ENCODE results near the gene LDB2.
"Not testable (repeated sequence)": the region's sequence is repeated elsewhere in the genome, so short reads cannot be mapped to it uniquely, and the experiment has no call there.

LDB2 gene

DNA sequence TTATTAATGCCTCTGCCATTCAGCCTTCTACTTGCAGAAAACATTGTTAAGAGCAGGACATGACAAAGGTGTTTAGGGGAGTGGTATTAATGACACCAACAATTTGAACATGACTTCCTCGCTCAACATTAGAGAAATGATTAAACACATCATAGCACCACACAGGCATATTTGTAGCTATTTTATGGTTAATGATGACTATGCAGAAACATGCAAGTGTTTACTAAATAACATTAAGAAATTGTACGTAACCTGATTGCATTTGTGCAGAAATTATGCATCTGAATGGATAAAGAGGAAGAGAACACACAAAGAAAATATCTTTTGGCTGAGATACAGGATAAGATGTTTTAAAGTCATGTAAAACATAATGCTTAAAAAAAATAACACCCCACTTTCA is 323.5 kb downstream of the LDB2 start:
- TF ChIP-seq ARNT (IDR thresholded peaks at IDR 0.05) (no peak), FOXM1 (IDR thresholded peaks at IDR 0.05; ENCODE audit: borderline replicate concordance) (no peak), BHLHE40 (IDR thresholded peaks at IDR 0.05; ENCODE audit: borderline replicate concordance) (no peak), ZNF384 (IDR thresholded peaks at IDR 0.05) (no peak), CTBP1 (IDR thresholded peaks at IDR 0.05; ENCODE audit: borderline replicate concordance) (no peak), LEF1 (IDR thresholded peaks at IDR 0.05; ENCODE audit: borderline replicate concordance) (no peak), FOXA1 (IDR thresholded peaks at IDR 0.05) (no peak), NFRKB (IDR thresholded peaks at IDR 0.05) (no peak), HDGF (IDR thresholded peaks at IDR 0.05; ENCODE audit: borderline replicate concordance) (no peak), SP1 (IDR thresholded peaks at IDR 0.05) (no peak)
- ChIA-PET POLR2A (no interaction called here), CTCF (no interaction called here)
- no peak for DNase-seq (ENCODE audit: extremely low spot score)

DNA sequence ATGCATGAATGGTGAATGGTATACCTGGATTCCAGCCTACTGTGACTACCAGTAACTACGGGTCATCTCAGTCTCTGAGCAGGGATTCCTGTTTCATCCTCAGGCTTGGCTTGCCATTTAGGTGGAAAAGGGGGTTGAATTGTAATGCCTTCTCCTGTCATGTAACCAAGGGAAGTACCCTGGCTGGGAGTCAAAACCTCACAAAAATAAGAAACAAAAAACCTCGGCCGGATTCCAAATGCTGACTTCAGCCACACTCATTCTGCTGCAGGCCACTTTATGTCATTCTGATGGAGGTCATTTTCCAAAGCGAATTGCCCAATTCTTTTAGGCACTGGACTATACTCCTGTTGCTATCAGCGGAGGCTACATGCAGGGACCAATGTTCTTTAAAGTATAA is 324.7 kb downstream of the LDB2 start:
- TF ChIP-seq ARNT (IDR thresholded peaks at IDR 0.05), result no peak
- no peak for TF ChIP-seq FOXA1 (IDR thresholded peaks at IDR 0.05)
- ChIA-PET CTCF (no interaction called here), POLR2A (no interaction called here)
- DNase-seq (ENCODE audit: extremely low spot score), result no peak

DNA sequence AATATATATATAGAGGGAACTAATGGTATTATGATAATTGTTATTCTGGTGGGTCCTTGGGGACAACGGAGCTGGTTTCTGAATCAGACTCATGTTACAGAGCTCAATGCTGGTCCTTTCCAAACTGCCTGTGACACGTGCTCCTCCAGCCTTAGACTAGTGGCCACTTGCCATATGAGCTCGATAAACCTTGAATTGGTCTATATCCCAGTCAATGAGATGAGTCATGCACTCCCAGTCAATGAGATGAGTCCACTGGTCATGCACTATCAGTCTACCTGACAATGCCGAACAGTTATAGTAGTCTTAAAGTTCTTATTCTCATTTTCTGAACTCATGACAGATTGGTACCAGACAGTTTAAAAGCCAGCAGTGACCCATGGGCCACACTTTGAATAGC is 325.2 kb downstream of the LDB2 start:
- ChIA-PET POLR2A (no interaction called here), CTCF (no interaction called here)
- no peak for DNase-seq (ENCODE audit: extremely low spot score)
- TF ChIP-seq CTBP1 (IDR thresholded peaks at IDR 0.05; ENCODE audit: borderline replicate concordance), result no peak

DNA sequence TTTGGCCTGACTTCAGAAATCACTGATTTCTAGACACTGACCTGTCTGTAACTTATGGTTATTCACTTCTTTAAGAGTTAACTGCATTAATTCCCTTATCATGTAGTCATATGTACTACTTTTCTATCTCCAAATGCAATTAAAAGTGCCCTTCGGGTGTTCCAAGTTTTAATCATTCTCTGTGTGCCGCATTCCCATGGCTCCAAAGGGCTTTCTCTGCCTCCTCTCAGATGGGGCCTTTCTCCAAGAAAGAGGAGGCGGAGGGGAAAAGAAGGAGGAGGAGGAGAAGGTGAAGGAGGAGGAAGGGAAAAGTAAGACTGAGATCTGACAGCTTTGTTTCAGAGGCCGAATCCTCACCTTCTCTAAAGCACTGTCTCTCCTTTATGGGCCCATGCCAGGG is 325.8 kb downstream of the LDB2 start:
- CTCF ChIA-PET, result no interaction called here
- POLR2A ChIA-PET, result no interaction called here
- TF ChIP-seq BHLHE40 (IDR thresholded peaks at IDR 0.05; ENCODE audit: borderline replicate concordance) (no peak), ARNT (IDR thresholded peaks at IDR 0.05) (no peak), SUZ12 (IDR thresholded peaks at IDR 0.05) (no peak), FOXK2 (IDR thresholded peaks at IDR 0.05) (no peak), TARDBP (IDR thresholded peaks at IDR 0.05) (no peak), CTBP1 (IDR thresholded peaks at IDR 0.05; ENCODE audit: borderline replicate concordance) (no peak), L3MBTL2 (conservative IDR thresholded peaks at IDR 0.05) (no peak), ELF4 (IDR thresholded peaks at IDR 0.05) (no peak), FOXA1 (IDR thresholded peaks at IDR 0.05) (no peak), SP1 (IDR thresholded peaks at IDR 0.05) (no peak), FOXM1 (IDR thresholded peaks at IDR 0.05; ENCODE audit: borderline replicate concordance) (no peak), HDGF (IDR thresholded peaks at IDR 0.05; ENCODE audit: borderline replicate concordance) (no peak), ZNF384 (IDR thresholded peaks at IDR 0.05) (no peak)
- TF ChIP-seq, protein P1, sequence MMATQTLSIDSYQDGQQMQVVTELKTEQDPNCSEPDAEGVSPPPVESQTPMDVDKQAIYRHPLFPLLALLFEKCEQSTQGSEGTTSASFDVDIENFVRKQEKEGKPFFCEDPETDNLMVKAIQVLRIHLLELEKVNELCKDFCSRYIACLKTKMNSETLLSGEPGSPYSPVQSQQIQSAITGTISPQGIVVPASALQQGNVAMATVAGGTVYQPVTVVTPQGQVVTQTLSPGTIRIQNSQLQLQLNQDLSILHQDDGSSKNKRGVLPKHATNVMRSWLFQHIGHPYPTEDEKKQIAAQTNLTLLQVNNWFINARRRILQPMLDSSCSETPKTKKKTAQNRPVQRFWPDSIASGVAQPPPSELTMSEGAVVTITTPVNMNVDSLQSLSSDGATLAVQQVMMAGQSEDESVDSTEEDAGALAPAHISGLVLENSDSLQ (IDR thresholded peaks at IDR 0.05), result no peak
- DNase-seq (ENCODE audit: extremely low spot score), result no peak

DNA sequence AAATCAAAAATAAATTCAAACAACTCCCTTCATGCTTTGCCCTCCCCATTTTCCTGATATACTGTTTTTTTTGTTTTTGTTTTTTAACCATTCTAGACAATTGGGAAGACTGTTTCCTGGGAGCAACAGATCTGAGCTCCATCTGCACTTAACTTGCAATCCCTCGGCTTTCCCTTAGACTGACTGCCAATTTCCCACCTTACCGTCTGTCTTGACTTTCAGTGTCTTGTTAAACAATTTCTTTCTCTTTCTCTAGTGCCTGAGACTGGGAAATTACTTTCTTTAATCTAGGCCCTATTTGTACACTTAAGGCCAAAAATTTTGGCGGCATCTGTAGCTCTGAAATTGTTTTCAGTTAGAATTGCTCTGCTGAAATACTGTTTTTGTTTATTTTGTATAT is 326.3 kb downstream of the LDB2 start:
- POLR2A ChIA-PET, result no interaction called here
- no peak for TF ChIP-seq BHLHE40 (IDR thresholded peaks at IDR 0.05; ENCODE audit: borderline replicate concordance)
- no peak for TF ChIP-seq CTBP1 (IDR thresholded peaks at IDR 0.05; ENCODE audit: borderline replicate concordance)
- no peak for TF ChIP-seq SUZ12 (IDR thresholded peaks at IDR 0.05)
- no peak for TF ChIP-seq NFRKB (IDR thresholded peaks at IDR 0.05)
- TF ChIP-seq FOXK2 (IDR thresholded peaks at IDR 0.05), result no peak
- TF ChIP-seq SP1 (IDR thresholded peaks at IDR 0.05), result no peak
- no peak for TF ChIP-seq FOXA1 (IDR thresholded peaks at IDR 0.05)
- TF ChIP-seq HDGF (IDR thresholded peaks at IDR 0.05; ENCODE audit: borderline replicate concordance), result no peak
- TF ChIP-seq ZNF384 (IDR thresholded peaks at IDR 0.05), result no peak
- no peak for TF ChIP-seq ELF4 (IDR thresholded peaks at IDR 0.05)
- TF ChIP-seq ARNT (IDR thresholded peaks at IDR 0.05), result no peak
- TF ChIP-seq, protein P1 (IDR thresholded peaks at IDR 0.05), result no peak
- no peak for TF ChIP-seq TARDBP (IDR thresholded peaks at IDR 0.05)
- TF ChIP-seq FOXM1 (IDR thresholded peaks at IDR 0.05; ENCODE audit: borderline replicate concordance), result no peak
- no peak for TF ChIP-seq L3MBTL2 (conservative IDR thresholded peaks at IDR 0.05)
- TF ChIP-seq LEF1 (IDR thresholded peaks at IDR 0.05; ENCODE audit: borderline replicate concordance), result no peak
- DNase-seq (ENCODE audit: extremely low spot score), result no peak
- CTCF ChIA-PET, result no interaction called here

DNA sequence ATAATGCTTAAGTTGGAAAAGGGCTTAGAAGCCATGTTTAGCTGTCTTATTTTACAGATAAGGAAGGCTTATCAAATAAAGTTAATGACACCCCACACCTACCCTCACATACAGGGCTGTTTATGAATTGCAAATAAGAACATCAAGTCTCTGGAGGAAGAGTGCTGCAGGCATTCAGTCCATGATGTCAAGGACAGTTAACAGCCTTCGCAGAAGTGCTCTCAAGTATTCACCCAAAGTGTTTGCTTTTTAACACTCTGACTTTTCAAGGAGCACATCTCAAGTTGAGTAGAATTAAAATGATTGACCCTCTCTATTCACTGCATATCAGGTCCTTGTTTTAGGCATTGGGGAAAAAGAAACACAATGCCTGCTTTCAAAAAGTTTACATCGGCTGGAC is 328.7 kb downstream of the LDB2 start:
- TF ChIP-seq NFRKB (IDR thresholded peaks at IDR 0.05) (no peak), TARDBP (IDR thresholded peaks at IDR 0.05) (no peak), ZNF384 (IDR thresholded peaks at IDR 0.05) (no peak), CTBP1 (IDR thresholded peaks at IDR 0.05; ENCODE audit: borderline replicate concordance) (no peak), FOXA1 (IDR thresholded peaks at IDR 0.05) (no peak), L3MBTL2 (conservative IDR thresholded peaks at IDR 0.05) (no peak), LEF1 (IDR thresholded peaks at IDR 0.05; ENCODE audit: borderline replicate concordance) (no peak), FOXK2 (IDR thresholded peaks at IDR 0.05) (no peak), HDGF (IDR thresholded peaks at IDR 0.05; ENCODE audit: borderline replicate concordance) (no peak), ELF4 (IDR thresholded peaks at IDR 0.05) (no peak), SUZ12 (IDR thresholded peaks at IDR 0.05) (no peak), SP1 (IDR thresholded peaks at IDR 0.05) (no peak)
- TF ChIP-seq, protein P1 (IDR thresholded peaks at IDR 0.05), result no peak
- no peak for DNase-seq (ENCODE audit: extremely low spot score)
- POLR2A ChIA-PET, result no interaction called here
- CTCF ChIA-PET, result no interaction called here

DNA sequence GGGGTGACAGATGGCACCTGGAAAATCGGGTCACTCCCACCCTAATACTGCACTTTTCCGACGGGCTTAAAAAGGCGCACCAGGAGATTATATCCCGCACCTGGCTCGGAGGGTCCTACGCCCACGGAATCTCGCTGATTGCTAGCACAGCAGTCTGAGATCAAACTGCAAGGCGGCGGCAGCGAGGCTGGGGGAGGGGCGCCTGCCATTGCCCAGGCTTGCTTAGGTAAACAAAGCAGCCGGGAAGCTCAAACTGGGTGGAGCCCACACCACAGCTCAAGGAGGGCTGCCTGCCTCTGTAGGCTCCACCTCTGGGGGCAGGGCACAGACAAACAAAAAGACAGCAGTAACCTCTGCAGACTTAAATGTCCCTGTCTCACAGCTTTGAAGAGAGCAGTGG is 341.1 kb downstream of the LDB2 start:
- POLR2A ChIA-PET; DNase-seq (ENCODE audit: extremely low spot score); CTCF ChIA-PET: not testable (repeated sequence)
